Tibial nerve (tissue), 4 donors: ENCODE results near the gene CEP170B.

Experiments
- CTCF ChIP-seq, 5 experiments: fragments of 200-600 bp in 3 of 5; fragments of 450-650 bp in 2 of 5; sonication (generic) in 3 of 5; IDR thresholded peaks; one replicate each; pipeline ENCODE4 v1.5.1; 2016 to 2019; ENCODE audit warnings: antibody characterized with exemption in 5 of 5, mild to moderate bottlenecking in 3 of 5, moderate library complexity in 2 of 5
- EP300 ChIP-seq, 2 donors: sonication (generic); formaldehyde crosslinking; IDR thresholded peaks; one replicate each; pipeline ENCODE4 v1.6.1; 2017; ENCODE audit warnings: antibody characterized with exemption in 2 of 2, mild to moderate bottlenecking in 1 of 2

DNA sequence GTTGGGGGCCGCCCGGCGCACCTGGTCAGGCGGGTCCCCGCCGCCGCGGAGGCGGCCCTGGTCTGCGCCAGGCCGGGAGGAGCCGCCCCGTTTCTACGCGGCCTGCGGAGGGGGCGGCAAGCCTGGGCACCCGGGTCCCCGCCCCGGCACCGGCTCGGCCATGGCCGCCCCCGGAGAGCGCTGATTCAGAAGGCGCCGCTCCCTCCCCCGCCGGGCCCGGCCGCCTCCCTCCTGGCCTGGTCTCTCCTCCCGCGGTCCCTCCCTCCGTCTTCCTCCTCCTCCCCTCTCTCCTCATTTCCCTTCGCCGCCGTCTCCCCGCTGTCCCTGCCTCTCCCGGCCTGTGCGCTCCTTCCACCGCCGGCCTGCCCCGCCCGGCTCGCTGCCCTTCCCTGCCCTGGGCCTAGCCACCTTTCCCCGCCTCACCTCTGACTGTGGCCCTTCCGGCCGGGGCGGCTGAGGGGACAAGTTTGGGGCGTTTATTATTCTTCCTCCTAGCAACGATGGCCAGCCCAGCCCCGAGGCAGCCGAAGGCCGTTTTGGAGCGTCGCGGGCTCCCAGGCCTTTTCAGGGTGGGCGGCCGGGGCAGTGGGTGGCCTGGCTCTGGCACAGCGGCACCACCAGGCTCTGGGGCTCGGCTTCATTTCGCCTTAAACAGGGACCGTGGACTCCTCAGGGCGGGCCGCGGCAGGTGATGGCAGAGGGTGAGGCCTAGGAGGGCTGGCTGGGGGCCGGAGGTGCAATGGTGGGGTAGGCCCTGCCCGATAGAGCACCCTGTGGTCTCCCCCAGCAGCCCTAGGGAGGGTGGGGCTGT lies 768 bp downstream of the CEP170B start:
- TF ChIP-seq EP300 (IDR thresholded peaks at IDR 0.05) (no peak), CTCF (IDR thresholded peaks at IDR 0.05) (no peak)
